Measurements from ENCODE around the gene MMP13. TPM values are rescaled to one million over a fixed set of nuclear protein-coding genes. Genes with fewer than 3 reads are reported as not detected.

MMP13 gene
- total RNA-seq, 2 donors from 2014 or later = not detected

- H3K4me1 ChIP-seq (ENCODE audit: control insufficient read depth in 1 of 2, low read depth in 2 of 2) = peaks cover 0 to 3% of the 10 kb centered on the region in 2 donors
- no peak overlapping the region for H3K4me3 ChIP-seq
- H3K36me3 ChIP-seq = no peaks in the 10 kb centered on the region
- ATAC-seq (ENCODE audit: insufficient number of reproducible peaks, low FRiP score, low read depth) = no peak
- no peaks in the 10 kb centered on the region for H3K9me3 ChIP-seq
- no peak for DNase-seq (ENCODE audit: low spot score)
- H3K27me3 ChIP-seq (replicated peaks; ENCODE audit: insufficient read depth) = no peaks in the 10 kb centered on the region
- TF ChIP-seq CTCF (IDR thresholded peaks at IDR 0.05) = no peak
- no peak overlapping the region for H3K27ac ChIP-seq
Observed at GRCh38 chr11:102929972-102930371, 25.6 kb downstream of the MMP13 start.

GRCh38 chr11:102929166-102929565, 26.4 kb downstream of the MMP13 start:
- Histone ChIP-seq H3K9me3 (no peaks in the 10 kb centered on the region), H3K36me3 (no peaks in the 10 kb centered on the region), H3K27me3 (replicated peaks; ENCODE audit: insufficient read depth) (no peaks in the 10 kb centered on the region), H3K27ac (no peak overlapping the region), H3K4me1 (ENCODE audit: control insufficient read depth in 1 of 2, low read depth in 2 of 2) (peaks cover 0 to 3% of the 10 kb centered on the region in 2 donors), H3K4me3 (no peak overlapping the region)
- no peak for TF ChIP-seq CTCF (IDR thresholded peaks at IDR 0.05)
- DNase-seq (ENCODE audit: low spot score) (no peak), ATAC-seq (ENCODE audit: insufficient number of reproducible peaks, low FRiP score, low read depth) (no peak)

- ATAC-seq (ENCODE audit: insufficient number of reproducible peaks, low FRiP score, low read depth) (no peak), DNase-seq (ENCODE audit: low spot score) (no peak)
- Histone ChIP-seq H3K4me1 (ENCODE audit: control insufficient read depth in 1 of 2, low read depth in 2 of 2) (peaks cover 0 to 3% of the 10 kb centered on the region in 2 donors), H3K9me3 (no peaks in the 10 kb centered on the region), H3K4me3 (no peak overlapping the region), H3K27ac (no peak overlapping the region), H3K36me3 (no peaks in the 10 kb centered on the region), H3K27me3 (replicated peaks; ENCODE audit: insufficient read depth) (no peaks in the 10 kb centered on the region)
- TF ChIP-seq CTCF (IDR thresholded peaks at IDR 0.05) = no peak
Observed at GRCh38 chr11:102928247-102928646, 27.3 kb downstream of the MMP13 start.

GRCh38 chr11:102927624-102927990, 27.9 kb downstream of the MMP13 start:
- ATAC-seq (ENCODE audit: insufficient number of reproducible peaks, low FRiP score, low read depth) = no peak
- TF ChIP-seq CTCF (IDR thresholded peaks at IDR 0.05) = no peak
- Histone ChIP-seq H3K27me3 (replicated peaks; ENCODE audit: insufficient read depth) (no peaks in the 10 kb centered on the region), H3K27ac (no peak overlapping the region), H3K9me3 (no peaks in the 10 kb centered on the region), H3K4me1 (ENCODE audit: control insufficient read depth in 1 of 2, low read depth in 2 of 2) (peaks cover 0 to 3% of the 10 kb centered on the region in 2 donors), H3K36me3 (no peaks in the 10 kb centered on the region), H3K4me3 (no peak overlapping the region)
- DNase-seq (ENCODE audit: low spot score) = no peak

GRCh38 chr11:102926961-102927623, 28.4 kb downstream of the MMP13 start:
- Histone ChIP-seq H3K27me3 (replicated peaks; ENCODE audit: insufficient read depth) (no peaks in the 10 kb centered on the region), H3K4me3 (no peak overlapping the region), H3K27ac (no peak overlapping the region), H3K9me3 (no peaks in the 10 kb centered on the region), H3K36me3 (no peaks in the 10 kb centered on the region), H3K4me1 (ENCODE audit: control insufficient read depth in 1 of 2, low read depth in 2 of 2) (peaks cover 0 to 3% of the 10 kb centered on the region in 2 donors)
- no peak for TF ChIP-seq CTCF (IDR thresholded peaks at IDR 0.05)
- DNase-seq (ENCODE audit: low spot score) (no peak), ATAC-seq (ENCODE audit: insufficient number of reproducible peaks, low FRiP score, low read depth) (no peak)
